HCT116 (cell line): ENCODE measurements around the gene CRYAB. TPM values are rescaled to one million over a fixed set of nuclear protein-coding genes. Genes with fewer than 3 reads are reported as not detected.
A peak's percentile ranks its signal among the peaks of the same experiment; 100 is the strongest.

ENCODE experiments used
- ATAC-seq: fragments of 200-7000 bp; cut with Tn5 transposase; 2 replicates; pipeline ENCODE4 v1.9.1; 2020; ENCODE audit warnings: mild to moderate bottlenecking, moderate library complexity
- BruUV-seq: library from RNA; stranded (reverse); fragments of 400-500 nt; replicated peaks from 2 replicates; lab custom pipeline; 2021; lab: Mats Ljungman, UMichigan
- CTCF ChIA-PET: fragments of 300-600 bp; sonication (Branson Sonifier 250); formaldehyde crosslinking; loops from one replicate; lab custom pipeline; 2021; ENCODE audit warnings: antibody characterized with exemption; lab: Charles Lee
- POLR2A ChIA-PET: fragments of 300-600, 350-600 bp; sonication (Branson Sonifier 250); formaldehyde crosslinking; loops from one replicate; lab custom pipeline; 2021; ENCODE audit warnings: antibody characterized with exemption; lab: Charles Lee
- RAD21 ChIA-PET, 2 experiments: fragments of 300-600 bp; sonication (Branson Sonifier 250); formaldehyde crosslinking; loops; one replicate each; lab custom pipeline; 2023; ENCODE audit warnings: low total read pairs in 2 of 2; ENCODE audit not compliant: uncharacterized antibody in 2 of 2, unreplicated experiment in 2 of 2, low non-redundant PET in 1 of 2; lab: Charles Lee
- DNase-seq: peaks from one replicate; pipeline ENCODE4 v3.0.0-alpha.2; 2010; ENCODE audit warnings: low read depth, low spot score
- H2AFZ ChIP-seq: fragments of 200-600 bp; shearing (Covaris generic), sonication (generic); 2 replicates; pipeline ENCODE4 v1.6.1; 2017; ENCODE audit warnings: low read depth, mixed run types, mixed read lengths, antibody characterized with exemption, low read length; ENCODE audit not compliant: poor library complexity, severe bottlenecking
- H3K27ac ChIP-seq: 2 replicates; pipeline ENCODE4 v1.5.1; 2012; ENCODE audit warnings: low read depth, low read length
- H3K27me3 ChIP-seq: fragments of 200-600 bp; sonication (generic); 2 replicates; pipeline ENCODE4 v1.6.1; 2016; ENCODE audit warnings: mixed run types, low read length, mixed read lengths; ENCODE audit not compliant: insufficient read depth
- H3K36me3 ChIP-seq, 2 experiments: fragments of 200-500 bp in 1 of 2; fragments of 200-600 bp in 1 of 2; sonication (Bioruptor generic) in 1 of 2; sonication (generic) in 1 of 2; 2 replicates each; pipeline versions ENCODE4 v1.5.1 to v1.6.1; 2014 to 2016; ENCODE audit warnings: low read length in 2 of 2, inconsistent platforms in 1 of 2, mixed read lengths in 1 of 2, mixed run types in 1 of 2; ENCODE audit not compliant: insufficient read depth in 2 of 2, control insufficient read depth in 1 of 2
- H3K4me1 ChIP-seq, 2 experiments: fragments of 200-600 bp in 1 of 2; sonication (generic) in 1 of 2; 2 replicates each; pipeline versions ENCODE4 v1.5.1 to v1.6.1; 2012 to 2017; ENCODE audit warnings: low read length in 2 of 2, inconsistent platforms in 1 of 2, mild to moderate bottlenecking in 1 of 2, mixed read lengths in 1 of 2, mixed run types in 1 of 2, moderate library complexity in 1 of 2; ENCODE audit not compliant: insufficient read depth in 2 of 2, control insufficient read depth in 1 of 2
- H3K4me2 ChIP-seq: fragments of 200-600 bp; sonication (generic); 2 replicates; pipeline ENCODE4 v1.6.1; 2017; ENCODE audit warnings: mixed run types, low read length, mixed read lengths
- H3K4me3 ChIP-seq, 2 experiments: fragments of 200-600 bp in 1 of 2; sonication (generic) in 1 of 2; replicated peaks in 1 of 2; 2 replicates each; pipeline ENCODE4 v1.5.1; 2011 to 2016; ENCODE audit warnings: low read length in 2 of 2, control low read depth in 1 of 2, low read depth in 1 of 2, mild to moderate bottlenecking in 1 of 2, mixed read lengths in 1 of 2, mixed run types in 1 of 2
- H3K79me2 ChIP-seq: fragments of 200-600 bp; sonication (generic); 2 replicates; pipeline ENCODE4 v1.6.1; 2017; ENCODE audit warnings: mild to moderate bottlenecking, mixed run types, low read length, moderate library complexity, mixed read lengths; ENCODE audit not compliant: insufficient read depth
- H3K9ac ChIP-seq: fragments of 200-600 bp; sonication (generic); 2 replicates; pipeline ENCODE4 v1.6.1; 2016; ENCODE audit warnings: low read length, mixed read lengths
- H3K9me2 ChIP-seq: fragments of 200-600 bp; sonication (generic), shearing (Covaris generic); 2 replicates; pipeline ENCODE4 v1.6.1; 2017; ENCODE audit warnings: mixed run types, mild to moderate bottlenecking, moderate library complexity; ENCODE audit not compliant: insufficient read depth
- H3K9me3 ChIP-seq, 2 experiments: fragments of 200-500 bp in 1 of 2; fragments of 200-600 bp in 1 of 2; sonication (Bioruptor generic) in 1 of 2; sonication (generic) in 1 of 2; 2 replicates each; pipeline ENCODE4 v1.6.1; 2014 to 2017; ENCODE audit warnings: low read length in 2 of 2, mixed read lengths in 2 of 2, inconsistent platforms in 1 of 2, low read depth in 1 of 2, mild to moderate bottlenecking in 1 of 2, mixed run types in 1 of 2, moderate library complexity in 1 of 2; ENCODE audit not compliant: control insufficient read depth in 1 of 2, insufficient read depth in 1 of 2
- H4K20me1 ChIP-seq: fragments of 200-600 bp; sonication (generic), shearing (Covaris generic); 2 replicates; pipeline ENCODE4 v1.6.1; 2017; ENCODE audit warnings: mixed run types, mild to moderate bottlenecking, moderate library complexity; ENCODE audit not compliant: insufficient read depth
- CEBPB ChIP-seq: IDR thresholded peaks from 2 replicates; pipeline ENCODE4 v1.6.1; 2012; ENCODE audit warnings: low read depth
- ELF1 ChIP-seq: IDR thresholded peaks from 2 replicates; pipeline ENCODE4 v1.6.1; 2012; ENCODE audit warnings: low read depth, borderline replicate concordance
- JUND ChIP-seq: IDR thresholded peaks from 2 replicates; pipeline ENCODE4 v1.6.1; 2012
- POLR2A ChIP-seq: IDR thresholded peaks from 2 replicates; pipeline ENCODE4 v1.7.0; 2011; ENCODE audit warnings: borderline replicate concordance; ENCODE audit not compliant: insufficient read depth, insufficient read length; ENCODE audit errors: extremely low read depth
- POLR2AphosphoS5 ChIP-seq: IDR thresholded peaks from 2 replicates; pipeline ENCODE4 v1.6.1; 2011; ENCODE audit warnings: mild to moderate bottlenecking, low read depth, low read length, moderate library complexity
- SIN3A ChIP-seq: IDR thresholded peaks from 2 replicates; pipeline ENCODE4 v1.6.1; 2012; ENCODE audit warnings: low read depth
- SP1 ChIP-seq: IDR thresholded peaks from 2 replicates; pipeline ENCODE4 v1.6.1; 2012; ENCODE audit warnings: low read depth
- SRF ChIP-seq: IDR thresholded peaks from 2 replicates; pipeline ENCODE4 v1.6.1; 2012; ENCODE audit warnings: low read depth
- TCF7L2 ChIP-seq: IDR thresholded peaks from 2 replicates; pipeline ENCODE4 v1.7.0; 2011; ENCODE audit warnings: borderline replicate concordance, inconsistent platforms; ENCODE audit not compliant: insufficient read depth, insufficient read length; ENCODE audit errors: extremely low read depth
- intact Hi-C: fragments of 100-400 bp; cut with micrococcal nuclease; formaldehyde crosslinking; loops from 2 replicates; pipeline ENCODE4 v1.10.0; 2022
- total RNA-seq: library from RNA; stranded (reverse); gene quantifications from one replicate; pipeline ENCODE4 v1.2.1, GENCODE V29; 2021; ENCODE audit not compliant: unreplicated experiment
- TF ChIP-seq, protein P1 (sequence below): IDR thresholded peaks from 2 replicates; pipeline ENCODE4 v1.6.1; 2012
- TF ChIP-seq, protein P2 (sequence below): IDR thresholded peaks from 2 replicates; pipeline ENCODE4 v1.6.1; 2012; ENCODE audit warnings: low read depth
- TF ChIP-seq, protein P3 (sequence below): IDR thresholded peaks from 2 replicates; pipeline ENCODE4 v1.6.1; 2012

The CRYAB gene
- total RNA-seq, 1 experiment from 2014 or later: not detected

DNA sequence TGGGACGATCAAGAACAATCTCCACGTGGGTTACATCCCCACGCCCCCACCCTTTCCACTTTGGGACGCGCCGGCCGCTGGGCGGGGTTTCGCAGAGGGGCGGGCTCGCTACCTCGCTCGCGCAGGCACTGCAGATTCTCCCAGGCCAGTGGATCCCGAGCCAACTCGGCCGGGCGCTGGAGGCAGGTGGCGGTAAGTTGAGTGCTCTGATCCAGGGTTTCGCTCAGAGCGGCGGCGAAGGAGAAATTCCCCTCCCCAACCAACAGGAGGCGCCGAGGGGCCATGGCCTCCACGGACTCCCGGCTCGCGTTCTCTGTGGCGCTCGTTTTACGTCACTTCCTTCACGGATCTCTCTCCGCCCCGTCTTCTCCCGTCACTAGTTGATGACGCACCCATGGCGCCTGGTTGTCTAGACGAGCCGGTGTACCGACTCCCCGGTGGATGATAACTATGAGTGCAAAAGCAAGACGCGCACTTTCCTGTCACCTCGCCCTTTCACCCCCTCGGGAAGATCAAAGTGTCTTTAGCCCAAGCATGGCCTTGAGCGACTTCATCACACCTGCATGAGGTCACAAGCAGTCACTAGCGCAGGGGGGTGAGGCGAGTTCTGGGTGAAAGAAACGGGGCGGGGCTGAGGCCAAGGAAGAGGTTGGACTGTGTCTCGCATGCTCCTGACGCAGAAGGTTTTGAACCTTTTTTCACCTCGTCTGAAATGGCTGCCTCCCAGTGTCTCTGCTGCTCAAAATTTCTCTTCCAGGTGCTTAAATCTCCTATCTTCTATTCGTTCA, 32.5 kb downstream of the CRYAB start, which contains the start of the genes CFAP68 and FDXACB1 (continued):
- peak; percentile 92 for TF ChIP-seq TCF7L2
- peak; percentile 86 for TF ChIP-seq SP1
- TF ChIP-seq, protein P1, sequence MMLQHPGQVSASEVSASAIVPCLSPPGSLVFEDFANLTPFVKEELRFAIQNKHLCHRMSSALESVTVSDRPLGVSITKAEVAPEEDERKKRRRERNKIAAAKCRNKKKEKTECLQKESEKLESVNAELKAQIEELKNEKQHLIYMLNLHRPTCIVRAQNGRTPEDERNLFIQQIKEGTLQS: no peak
- no peak for TF ChIP-seq ELF1
- peak; percentile 65 for TF ChIP-seq SIN3A
- peak; percentile 79 for TF ChIP-seq POLR2AphosphoS5
- peak; percentile 74 for TF ChIP-seq POLR2A
- TF ChIP-seq, protein P2, sequence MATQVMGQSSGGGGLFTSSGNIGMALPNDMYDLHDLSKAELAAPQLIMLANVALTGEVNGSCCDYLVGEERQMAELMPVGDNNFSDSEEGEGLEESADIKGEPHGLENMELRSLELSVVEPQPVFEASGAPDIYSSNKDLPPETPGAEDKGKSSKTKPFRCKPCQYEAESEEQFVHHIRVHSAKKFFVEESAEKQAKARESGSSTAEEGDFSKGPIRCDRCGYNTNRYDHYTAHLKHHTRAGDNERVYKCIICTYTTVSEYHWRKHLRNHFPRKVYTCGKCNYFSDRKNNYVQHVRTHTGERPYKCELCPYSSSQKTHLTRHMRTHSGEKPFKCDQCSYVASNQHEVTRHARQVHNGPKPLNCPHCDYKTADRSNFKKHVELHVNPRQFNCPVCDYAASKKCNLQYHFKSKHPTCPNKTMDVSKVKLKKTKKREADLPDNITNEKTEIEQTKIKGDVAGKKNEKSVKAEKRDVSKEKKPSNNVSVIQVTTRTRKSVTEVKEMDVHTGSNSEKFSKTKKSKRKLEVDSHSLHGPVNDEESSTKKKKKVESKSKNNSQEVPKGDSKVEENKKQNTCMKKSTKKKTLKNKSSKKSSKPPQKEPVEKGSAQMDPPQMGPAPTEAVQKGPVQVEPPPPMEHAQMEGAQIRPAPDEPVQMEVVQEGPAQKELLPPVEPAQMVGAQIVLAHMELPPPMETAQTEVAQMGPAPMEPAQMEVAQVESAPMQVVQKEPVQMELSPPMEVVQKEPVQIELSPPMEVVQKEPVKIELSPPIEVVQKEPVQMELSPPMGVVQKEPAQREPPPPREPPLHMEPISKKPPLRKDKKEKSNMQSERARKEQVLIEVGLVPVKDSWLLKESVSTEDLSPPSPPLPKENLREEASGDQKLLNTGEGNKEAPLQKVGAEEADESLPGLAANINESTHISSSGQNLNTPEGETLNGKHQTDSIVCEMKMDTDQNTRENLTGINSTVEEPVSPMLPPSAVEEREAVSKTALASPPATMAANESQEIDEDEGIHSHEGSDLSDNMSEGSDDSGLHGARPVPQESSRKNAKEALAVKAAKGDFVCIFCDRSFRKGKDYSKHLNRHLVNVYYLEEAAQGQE: no peak
- TF ChIP-seq CEBPB: no peak
- TF ChIP-seq, all 23 proteins: peak for 12

DNA sequence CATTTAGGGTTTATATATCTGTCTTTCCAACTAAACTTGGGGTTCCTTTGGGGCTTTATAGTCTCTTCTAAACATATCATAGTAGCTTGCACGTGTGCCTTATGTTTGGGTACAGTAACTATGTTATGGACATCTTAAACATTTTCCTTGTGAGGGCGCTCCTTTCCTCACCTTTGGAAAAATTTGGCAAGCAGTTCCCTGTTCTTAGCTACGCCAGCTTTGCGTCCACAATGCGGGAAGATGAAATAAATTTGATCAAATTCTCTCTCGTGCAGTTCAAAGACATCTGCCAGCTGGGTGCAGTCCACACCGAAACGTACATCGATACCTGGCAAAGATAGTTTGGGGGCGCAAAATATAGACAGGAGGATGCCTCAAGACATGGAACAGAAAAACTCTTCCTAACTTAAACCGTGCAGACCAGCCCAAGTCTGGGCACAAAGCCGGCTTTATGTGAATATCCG, 33.2 kb downstream of the CRYAB start:
- Histone ChIP-seq H3K27ac (peak overlapping the region; percentile 65), H3K27me3 (no peaks in the 10 kb centered on the region), H3K4me1 (peaks cover 3 to 15% of the 10 kb centered on the region in 2 experiments; a peak in 3 of 4 replicates), H3K9me2 (no peaks in the 10 kb centered on the region), H3K79me2 (0 out of 2 replicates have a peak, but pooled peaks cover 4% of the 10 kb centered on the region), H3K9me3 (no peaks in the 10 kb centered on the region), H4K20me1 (no peaks in the 10 kb centered on the region), H3K4me2 (peak overlapping the region; percentile 90), H3K9ac (peak overlapping the region; percentile 86), H3K36me3 (peaks cover 0 to 9% of the 10 kb centered on the region in 2 experiments; a peak in 1 of 4 replicates), H2AFZ (peak overlapping the region; percentile 88), H3K4me3 (peak overlapping the region; percentile 83 to 91)
- ChIA-PET RAD21 (no interaction called here), CTCF (interaction anchor here (1.2 kb wide), 1 partner anchor 104 kb away, joined by 4 read pairs; no protein-coding TSS in a partner anchor), POLR2A (no interaction called here)
- TSS peak; percentile 80 for BruUV-seq
- DNase-seq (peak; percentile 3), ATAC-seq (peak; percentile 21)
- peak; percentile 12; the same call in 1 of the 2 replicates for TF ChIP-seq JUND
- no peak for TF ChIP-seq SRF
- TF ChIP-seq, protein P3, sequence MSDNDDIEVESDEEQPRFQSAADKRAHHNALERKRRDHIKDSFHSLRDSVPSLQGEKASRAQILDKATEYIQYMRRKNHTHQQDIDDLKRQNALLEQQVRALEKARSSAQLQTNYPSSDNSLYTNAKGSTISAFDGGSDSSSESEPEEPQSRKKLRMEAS: 0 out of 2 replicates have a peak, but pooled peaks have one; percentile 82
- intact Hi-C loops: loop anchor here (2.0 to 5.0 kb wide), 2 partner anchors 208 to 284 kb away; partner anchors contain the start of genes IL18, SDHD and TIMM8B
